HT-29 (cell line): Measurements from ENCODE around the gene GATB. TPM values are rescaled to one million over a fixed set of nuclear protein-coding genes. Genes with fewer than 3 reads are reported as not detected.
"Not testable (repeated sequence)": the region's sequence is repeated elsewhere in the genome, so short reads cannot be mapped to it uniquely, and the experiment has no call there.

Experiments
- DNase-seq: peaks from one replicate; pipeline ENCODE4 v3.0.0-alpha.2; 2015; ENCODE audit warnings: low spot score
- total RNA-seq: library from RNA; depleted of rRNA; stranded (reverse); fragments of >200 nt; shearing (Covaris generic); gene quantifications from 2 replicates; pipeline ENCODE4 v1.2.3, GENCODE V29; 2014

The GATB gene
- total RNA-seq, 1 experiment from 2014 or later = 14.1 TPM

DNA sequence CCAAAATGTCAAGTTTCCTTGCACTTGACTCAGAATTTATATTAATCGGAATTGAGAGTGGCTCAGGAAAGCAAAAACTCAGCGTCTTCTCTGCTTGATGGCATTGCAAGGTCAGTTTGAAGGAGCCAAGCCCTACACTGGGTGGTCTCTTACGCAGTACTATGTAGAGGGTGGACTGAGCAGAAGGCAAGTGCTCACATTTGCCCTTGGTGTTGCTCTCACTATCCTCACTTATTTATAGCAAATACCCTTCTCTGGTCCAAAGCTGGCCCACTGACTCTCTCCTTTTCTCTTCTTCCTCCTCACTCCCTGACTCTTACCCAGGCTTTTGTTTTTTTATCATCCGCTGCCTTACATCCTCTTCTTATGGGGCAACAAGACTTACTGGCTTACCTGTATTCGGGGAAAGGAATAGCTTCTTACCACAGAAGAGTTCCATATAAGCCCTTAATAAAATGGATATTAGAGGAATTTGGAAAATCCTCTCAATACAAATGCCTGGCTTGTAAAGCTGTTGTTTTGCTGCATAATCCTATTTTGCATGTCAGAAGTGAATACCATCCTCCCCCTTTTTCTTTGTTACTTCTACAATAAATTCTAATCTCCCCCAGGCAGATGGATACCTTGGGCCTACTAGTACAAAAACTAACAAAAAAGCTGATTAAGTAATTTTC is 24.8 kb upstream of the GATB start:
- DNase-seq = no peak

DNA sequence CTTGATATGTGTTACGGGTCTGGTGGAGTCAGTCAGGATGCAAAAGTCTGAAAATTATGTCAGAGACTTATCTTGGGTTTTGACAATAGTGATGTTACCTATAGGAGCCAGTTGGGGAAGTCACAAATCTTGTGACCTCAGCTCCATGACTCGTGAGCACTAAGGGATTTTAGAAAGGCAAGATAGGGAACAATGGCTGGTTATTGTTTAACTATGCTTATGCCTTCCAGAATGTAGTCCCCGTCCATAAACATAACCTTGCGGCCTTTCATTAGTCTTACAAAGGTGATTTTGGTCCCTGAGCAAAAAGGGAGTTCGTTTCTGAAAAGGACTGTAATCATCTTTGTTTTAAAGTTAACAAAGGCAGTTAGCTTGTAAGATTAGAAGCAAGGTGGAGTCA is 23.9 kb upstream of the GATB start:
- no peak for DNase-seq

DNA sequence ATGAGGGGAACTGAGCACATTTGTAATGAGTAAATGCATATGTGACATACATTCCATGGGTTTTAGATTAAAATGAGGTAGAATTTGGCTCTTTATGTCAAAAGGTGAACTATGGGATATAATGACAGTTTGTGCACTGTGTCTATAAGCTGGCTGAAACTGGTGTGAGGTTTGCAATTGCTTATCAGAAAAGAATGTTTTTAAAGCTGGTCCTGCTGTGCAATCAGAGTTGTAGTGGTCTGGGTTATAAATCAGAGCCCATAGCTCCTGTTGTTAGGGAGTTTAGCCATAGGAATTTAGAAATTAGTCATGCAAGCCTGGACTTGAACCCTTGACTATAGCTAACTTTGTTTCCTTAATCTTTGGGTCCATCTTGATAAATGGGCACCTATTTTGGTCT is 23.1 kb upstream of the GATB start:
- DNase-seq = no peak

DNA sequence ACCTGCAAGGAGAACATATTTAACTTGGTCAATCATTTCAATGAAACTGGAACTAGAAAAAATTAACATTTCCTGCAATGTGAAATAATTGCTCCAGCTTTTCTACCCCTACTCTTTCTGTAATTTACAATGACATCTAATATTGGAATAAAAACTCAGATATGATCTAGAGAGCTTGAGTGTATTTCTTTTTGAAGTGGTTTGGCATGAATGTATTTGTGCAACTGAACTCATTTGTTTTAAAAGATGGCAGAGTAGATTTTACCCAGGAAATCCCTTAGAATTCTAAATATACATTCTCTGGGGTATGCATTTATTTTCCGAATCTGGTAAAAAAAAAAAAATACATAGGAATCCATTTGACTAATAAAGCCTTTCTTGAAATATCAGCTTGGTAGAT is 21.5 kb upstream of the GATB start:
- no peak for DNase-seq

DNA sequence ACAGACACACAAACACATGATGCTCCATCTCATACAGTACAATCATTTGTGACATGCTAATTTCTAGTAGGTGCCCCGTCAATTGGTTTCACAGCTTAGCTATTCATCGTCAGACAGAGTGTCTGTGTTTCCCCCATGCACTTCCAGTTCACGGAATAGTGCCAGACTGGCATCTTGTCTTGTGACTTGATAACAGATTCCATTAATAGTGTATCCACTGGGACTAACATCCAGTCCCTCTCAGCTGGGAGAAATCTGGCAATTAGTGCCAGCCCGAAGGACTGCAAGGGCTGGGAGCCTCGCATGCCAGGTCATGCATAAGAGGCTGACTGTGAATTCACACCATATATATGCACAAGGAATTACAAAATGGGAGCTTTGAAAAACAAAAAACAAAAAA is 20.2 kb upstream of the GATB start:
- DNase-seq = no peak

DNA sequence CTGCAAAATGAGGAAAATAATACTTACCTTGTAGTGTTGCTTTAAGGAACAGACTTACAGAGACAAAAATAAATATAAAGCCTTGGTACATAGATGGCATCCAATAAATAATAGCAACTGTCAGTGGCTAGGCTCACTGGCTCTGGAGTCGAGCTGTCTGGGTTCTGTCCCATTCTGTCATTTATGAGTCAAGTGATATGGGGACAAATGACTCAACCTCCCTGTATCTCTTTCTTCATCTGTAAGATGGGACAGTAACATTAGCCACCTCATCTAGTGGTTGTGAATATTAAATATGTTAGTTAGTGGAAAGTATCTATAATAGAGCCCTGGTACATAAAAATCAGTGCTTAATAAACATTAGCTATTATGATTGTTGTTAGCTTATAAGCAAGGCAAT is 16.7 kb upstream of the GATB start:
- DNase-seq = no peak

DNA sequence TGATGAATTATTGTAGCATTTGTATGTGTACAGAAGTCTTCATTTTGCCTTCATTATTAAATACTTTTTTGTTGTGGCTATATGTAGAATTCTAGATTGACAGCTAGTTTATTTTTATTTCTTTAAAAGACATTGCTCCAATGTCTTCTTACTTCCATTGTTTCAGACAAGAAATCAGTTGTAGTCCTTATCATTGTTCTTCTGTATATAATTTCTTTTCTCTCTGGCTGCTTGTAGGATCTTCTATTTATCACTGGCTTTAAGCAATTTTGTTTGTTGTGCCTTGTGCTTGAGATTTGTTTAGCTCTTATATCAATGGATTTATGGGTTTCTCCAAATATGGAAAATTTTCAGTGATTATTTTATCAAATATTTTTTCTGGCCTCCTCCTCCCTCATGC is 13.5 kb upstream of the GATB start:
- no peak for DNase-seq

DNA sequence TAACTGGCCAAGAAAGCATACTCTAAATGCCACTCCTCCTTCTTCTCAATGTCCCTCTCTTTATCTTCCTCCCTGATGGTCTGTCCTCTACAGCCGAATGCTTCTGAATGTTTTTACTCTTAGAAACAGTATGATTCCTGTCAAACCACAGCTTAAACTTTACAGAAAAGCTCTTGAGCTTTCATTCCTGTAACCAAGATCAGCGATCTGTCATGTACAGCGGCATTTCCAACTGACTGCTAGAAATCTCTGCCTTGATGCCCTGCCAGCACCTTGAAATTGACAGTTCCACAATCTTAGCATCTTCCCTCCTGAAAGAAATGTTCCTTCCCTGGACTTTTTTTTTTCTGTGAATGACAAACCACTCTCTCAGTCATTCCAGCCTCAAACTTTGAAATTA is 11.5 kb upstream of the GATB start:
- DNase-seq = no peak

DNA sequence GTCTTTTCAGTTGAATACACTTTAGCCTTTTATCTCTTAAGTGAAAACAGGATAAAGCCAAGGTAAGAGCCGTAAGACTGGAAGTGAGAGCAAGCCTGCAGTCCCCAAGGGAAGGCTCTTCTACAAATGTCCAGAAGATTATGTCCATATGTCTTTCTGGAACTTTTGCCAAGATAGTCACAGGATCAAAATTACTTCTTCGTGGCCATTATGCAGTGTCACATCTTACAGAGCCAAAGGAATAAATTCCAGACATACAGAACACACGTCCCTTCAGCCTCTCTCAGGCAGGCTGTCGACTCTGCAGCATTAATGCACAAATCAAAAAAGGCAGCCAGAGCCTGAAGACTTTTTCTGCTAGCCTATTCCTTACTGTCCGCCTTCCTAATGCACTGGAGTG is 10.9 kb upstream of the GATB start:
- DNase-seq = no peak

DNA sequence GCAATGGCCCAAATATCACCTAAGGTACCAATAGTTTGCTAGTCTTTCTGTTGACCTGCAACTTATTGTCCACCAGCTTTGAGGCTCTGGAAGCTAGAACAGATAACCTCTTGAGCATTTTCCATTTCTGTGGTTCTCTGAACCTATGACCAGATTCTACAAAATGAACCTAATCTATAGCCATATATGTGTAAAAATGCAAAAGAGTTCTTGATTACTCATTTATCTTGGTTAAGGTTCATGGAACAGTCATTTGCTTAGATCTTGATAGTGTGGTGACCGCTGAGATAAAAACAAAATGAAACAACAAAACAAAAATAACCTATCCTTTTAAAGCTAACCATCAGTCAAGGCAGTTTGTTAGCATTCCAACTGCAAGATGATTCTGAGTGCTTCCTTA is 9.3 kb upstream of the GATB start:
- no peak for DNase-seq

DNA sequence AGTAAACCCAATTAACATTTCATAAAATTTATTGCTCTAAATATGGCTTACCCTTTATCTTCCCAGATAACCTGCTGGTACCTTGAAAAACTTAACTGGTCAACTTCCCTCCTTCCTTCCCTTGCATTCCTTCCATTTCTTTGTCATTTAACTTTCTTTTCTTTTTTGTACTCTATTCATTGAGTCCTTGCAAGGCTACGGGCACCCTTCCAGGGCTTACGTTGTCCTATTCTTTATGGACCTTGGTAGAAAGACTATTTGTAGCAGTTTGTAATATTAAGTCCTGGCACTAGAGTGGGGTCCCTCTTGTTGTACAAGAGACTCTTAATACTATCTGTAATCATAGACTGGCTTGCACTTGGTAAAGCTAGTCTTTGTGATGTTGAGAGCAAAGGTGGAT is 8.0 kb upstream of the GATB start:
- no peak for DNase-seq

DNA sequence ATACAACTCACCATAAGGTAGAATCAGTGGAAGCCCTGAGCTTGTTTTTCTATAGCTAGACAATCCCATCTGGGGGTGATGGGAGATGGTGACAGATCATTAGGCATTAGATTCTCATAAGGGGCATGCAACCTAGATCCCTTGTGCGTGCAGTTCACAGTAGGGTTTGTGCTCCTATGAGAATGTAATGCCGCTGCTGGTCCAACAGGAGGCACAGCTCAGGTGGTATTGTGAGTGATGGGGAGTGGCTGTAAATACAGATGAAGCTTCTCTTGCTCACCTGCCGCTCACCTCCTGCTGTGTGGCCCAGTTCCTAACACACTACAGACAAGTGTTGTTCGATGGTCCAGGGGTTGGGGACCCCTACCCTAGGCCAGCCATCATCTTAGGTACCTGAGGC is 5.9 kb upstream of the GATB start:
- peak; percentile 8 for DNase-seq

DNA sequence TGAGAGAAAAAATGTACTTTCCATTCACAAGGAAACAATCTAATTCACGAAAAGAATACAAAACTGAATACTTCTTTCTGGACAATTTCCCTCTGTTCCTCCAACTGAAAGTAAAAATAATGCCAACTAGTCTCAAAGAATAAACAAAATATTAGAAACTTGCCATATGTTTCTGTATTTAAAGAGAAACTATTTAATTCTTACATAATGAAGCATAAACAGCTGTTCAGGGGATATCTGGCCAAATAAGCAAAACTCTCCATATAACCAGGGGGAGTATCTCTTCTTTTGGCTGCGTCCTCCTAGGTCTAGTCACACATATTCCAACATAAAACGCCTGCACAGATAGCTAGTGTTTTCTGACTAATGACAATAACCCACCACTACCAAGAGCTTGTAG is 805 bp downstream of the GATB start:
- no peak for DNase-seq

DNA sequence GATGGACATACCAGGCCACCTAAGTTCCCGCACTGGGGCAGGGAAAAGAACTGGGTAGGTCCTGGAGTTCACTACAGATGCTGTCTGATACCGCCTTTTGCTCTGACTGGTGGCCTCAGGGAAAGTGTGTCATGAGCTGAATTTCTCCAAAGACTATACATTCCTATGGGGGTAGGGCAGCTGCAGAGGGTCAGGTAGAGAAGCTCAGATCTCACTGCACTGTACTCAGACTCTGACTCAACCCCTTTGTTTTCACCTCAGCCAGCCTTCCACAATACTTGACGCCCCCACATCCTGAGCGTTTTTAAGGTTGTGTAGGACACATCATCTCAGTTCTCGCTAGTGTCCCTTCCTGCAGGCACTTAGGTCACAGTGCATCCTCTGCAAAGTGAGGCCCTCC is 7.8 kb downstream of the GATB start:
- DNase-seq = no peak

DNA sequence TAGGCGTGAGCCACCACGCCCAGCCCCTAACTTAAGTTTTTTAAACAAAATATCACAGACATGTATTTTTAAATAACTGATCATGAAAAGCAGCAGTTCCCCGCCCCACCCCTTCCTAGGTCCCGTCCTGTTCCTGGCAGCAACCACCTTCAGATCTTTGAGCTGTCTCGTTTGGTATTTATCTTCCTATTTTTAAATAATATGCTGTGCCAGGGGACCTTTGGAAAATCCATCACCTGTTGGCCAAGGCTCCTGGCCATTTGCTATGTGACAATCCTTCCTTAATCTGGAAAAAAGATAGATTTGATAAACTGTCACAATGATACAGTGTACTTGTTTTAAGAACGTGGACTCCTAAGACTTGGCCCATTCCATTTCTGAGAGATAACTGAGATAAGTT is 10.7 kb downstream of the GATB start:
- DNase-seq = no peak

DNA sequence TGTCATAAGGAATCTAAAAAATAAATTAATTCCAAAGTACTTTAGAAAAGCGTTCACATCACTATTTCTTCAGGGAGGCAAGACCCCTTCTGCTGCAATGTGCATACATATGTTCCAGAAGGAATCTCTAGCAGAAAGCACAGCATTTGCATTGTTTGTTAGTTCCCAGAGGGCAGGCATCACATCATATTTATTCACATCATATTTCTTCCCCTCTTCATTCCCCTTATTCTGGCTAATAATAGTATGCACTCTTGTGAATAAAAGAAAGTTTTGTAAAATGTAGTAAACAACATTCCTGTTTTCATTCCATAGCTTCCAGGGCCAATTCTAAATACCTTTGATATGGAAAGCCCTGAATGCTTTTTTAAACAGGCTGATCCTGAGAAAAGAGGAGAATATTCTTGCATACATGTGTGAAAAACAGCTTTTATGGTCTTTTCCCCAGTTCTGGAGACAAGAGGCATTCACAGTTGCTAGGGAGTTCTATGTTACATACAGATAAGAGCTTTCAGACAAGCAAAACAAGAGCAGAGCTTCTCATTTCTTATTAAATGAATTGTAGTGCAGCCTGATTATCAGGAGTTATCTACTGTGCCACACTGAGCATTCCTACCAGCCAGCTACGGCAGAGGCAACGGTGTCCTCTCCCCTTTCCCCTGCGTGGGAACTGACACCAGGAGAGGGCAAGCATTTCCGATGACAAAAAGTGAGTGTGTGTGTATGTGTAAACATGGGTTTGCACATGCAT is 15.2 kb downstream of the GATB start:
- DNase-seq = no peak

DNA sequence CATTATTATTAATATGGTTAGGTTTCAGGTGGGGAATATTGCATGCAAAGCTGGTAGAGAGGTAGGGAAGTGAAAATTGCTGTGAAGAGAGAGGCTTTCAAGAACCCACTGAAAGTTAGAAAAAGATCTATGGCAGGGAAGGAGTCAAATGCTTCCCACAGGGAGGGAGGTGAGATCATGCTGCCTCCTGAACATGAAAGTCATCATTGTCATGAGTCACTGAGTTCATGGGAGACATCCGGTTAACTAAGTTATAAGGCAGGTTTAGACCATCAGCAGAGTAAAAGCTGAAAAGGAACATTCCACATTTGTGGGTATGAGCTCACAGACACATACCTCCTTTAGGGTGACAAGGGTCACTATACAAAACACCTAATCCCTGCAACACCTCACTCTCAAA is 16.2 kb downstream of the GATB start:
- DNase-seq = no peak

DNA sequence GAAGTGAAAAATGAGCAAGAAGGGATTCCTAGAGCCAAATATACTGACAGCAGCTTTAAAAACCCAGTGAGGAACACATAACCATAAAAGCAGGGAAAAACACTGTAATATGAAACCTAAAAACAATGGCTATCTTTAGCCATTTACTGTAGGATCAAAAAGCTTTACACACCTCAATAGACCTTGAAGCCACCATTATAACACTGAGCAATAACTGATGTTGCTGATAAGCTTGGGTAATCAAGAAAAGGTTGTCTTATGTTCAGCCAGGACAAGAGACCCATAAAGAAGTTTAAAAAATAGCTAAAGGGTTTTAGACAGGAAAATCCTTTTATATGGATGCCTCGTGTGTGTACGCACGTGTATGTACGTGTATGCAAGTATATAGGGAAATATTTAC is 16.9 kb downstream of the GATB start:
- DNase-seq = no peak

DNA sequence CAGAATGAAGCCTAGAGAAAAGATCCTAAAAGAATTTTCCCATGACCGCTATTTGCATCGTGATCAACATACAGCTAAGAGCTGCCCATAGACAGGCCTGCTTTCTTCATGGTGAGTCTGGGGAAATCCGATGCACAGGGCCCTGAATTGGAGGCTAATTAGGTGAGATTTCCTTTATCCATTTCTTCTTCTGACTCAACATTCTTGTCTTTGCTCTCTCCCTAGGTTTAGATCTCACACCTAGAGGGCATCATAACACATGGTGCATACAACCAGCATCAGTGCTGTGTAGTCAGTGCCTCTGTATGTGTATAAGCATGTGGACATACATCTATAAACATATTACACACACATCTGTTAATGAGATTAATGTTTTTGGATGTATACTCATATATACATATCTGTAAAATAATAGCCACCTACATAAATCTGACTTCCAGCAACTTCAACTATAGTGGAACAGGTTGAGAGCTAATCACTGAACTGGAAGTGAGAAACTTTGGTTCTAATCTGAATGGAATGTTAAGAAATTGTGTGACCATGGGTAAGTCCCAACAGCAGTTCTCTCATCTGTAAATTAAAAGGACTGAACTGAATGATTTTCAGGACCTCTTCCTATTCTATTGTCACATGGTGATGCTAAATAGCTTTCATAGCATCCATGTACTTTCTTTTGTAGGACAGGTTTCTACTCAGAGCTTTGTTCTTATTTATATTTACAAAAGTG is 17.5 kb downstream of the GATB start:
- no peak for DNase-seq

DNA sequence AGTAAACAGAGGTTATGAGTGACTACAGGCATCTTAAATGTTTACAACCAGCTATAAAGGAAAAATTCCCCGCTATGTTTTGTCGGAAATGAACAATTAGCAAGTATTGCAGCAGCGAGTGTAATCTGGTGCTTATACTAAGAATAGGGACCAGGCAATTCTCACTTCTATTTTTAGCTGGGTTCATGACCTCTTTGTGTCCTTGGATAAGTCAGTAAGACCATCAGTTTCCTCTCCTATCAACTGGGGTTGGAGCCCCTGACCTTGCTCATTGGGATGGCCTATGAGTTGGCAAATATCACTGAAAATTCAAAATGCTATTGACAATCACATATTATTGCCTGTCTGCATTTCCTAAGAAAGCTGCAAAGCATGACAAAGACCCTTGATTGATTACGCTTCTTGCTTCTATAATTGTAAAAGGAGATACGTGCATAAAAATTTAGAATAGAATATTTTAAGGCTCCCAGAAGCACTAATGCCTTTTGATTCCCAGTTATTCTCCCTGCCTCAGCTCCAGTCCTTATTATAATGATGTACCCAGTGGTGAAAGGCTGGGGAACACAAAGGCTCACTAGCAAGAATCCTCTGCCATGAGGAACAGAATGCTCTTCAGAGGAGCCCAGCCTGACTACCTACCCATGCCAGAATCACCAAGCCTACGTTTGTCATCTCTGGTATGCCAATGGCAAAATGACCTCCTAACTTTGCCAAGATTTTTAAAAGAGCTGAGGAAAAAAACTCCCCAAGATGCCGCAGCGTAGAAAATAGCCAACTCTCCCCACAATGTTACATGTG is 21.9 kb downstream of the GATB start:
- DNase-seq = no peak

DNA sequence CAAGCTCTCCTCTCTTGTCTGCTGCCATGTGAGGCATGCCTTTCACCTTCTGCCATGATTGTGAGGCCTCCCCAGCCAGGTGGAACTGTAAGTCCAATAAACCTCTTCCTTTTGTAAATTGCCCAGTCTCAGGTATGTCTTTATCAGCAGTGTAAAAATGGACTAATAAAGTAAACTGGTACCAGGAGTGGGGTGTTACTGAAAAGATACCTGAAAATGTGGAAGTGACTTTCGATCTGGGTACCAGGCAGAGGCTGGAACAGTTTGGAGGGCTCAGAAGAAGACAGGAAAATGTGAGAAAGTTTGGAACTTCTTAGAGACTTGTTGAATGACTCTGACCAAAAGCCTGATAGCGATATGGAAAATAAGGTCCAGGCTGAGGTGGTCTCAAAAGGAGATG is 24.0 kb downstream of the GATB start:
- DNase-seq = not testable (repeated sequence)

DNA sequence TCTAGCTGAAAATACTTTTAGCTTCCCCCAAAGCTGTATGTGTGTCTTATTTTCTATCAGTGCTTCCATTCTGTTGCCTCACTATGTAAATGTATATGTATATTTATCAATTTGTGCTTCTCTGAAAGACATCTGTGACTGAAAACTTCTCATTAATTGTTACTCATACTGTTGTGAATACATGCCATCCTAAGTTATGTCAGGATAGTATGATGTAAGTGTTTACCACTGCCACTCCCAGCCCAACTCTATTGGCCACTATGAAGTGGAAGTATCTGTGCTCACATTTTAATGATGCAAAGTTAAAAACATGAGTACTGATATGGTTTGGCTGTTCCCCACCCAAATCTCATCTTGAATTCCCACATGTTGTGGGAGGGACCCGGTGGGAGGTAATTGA is 24.4 kb downstream of the GATB start:
- DNase-seq = no peak
